ENCODE measurements around the gene PTPRT.

- TF ChIP-seq, protein P1, sequence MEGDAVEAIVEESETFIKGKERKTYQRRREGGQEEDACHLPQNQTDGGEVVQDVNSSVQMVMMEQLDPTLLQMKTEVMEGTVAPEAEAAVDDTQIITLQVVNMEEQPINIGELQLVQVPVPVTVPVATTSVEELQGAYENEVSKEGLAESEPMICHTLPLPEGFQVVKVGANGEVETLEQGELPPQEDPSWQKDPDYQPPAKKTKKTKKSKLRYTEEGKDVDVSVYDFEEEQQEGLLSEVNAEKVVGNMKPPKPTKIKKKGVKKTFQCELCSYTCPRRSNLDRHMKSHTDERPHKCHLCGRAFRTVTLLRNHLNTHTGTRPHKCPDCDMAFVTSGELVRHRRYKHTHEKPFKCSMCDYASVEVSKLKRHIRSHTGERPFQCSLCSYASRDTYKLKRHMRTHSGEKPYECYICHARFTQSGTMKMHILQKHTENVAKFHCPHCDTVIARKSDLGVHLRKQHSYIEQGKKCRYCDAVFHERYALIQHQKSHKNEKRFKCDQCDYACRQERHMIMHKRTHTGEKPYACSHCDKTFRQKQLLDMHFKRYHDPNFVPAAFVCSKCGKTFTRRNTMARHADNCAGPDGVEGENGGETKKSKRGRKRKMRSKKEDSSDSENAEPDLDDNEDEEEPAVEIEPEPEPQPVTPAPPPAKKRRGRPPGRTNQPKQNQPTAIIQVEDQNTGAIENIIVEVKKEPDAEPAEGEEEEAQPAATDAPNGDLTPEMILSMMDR (IDR thresholded peaks at IDR 0.05): no peak
- TF ChIP-seq, protein P2, sequence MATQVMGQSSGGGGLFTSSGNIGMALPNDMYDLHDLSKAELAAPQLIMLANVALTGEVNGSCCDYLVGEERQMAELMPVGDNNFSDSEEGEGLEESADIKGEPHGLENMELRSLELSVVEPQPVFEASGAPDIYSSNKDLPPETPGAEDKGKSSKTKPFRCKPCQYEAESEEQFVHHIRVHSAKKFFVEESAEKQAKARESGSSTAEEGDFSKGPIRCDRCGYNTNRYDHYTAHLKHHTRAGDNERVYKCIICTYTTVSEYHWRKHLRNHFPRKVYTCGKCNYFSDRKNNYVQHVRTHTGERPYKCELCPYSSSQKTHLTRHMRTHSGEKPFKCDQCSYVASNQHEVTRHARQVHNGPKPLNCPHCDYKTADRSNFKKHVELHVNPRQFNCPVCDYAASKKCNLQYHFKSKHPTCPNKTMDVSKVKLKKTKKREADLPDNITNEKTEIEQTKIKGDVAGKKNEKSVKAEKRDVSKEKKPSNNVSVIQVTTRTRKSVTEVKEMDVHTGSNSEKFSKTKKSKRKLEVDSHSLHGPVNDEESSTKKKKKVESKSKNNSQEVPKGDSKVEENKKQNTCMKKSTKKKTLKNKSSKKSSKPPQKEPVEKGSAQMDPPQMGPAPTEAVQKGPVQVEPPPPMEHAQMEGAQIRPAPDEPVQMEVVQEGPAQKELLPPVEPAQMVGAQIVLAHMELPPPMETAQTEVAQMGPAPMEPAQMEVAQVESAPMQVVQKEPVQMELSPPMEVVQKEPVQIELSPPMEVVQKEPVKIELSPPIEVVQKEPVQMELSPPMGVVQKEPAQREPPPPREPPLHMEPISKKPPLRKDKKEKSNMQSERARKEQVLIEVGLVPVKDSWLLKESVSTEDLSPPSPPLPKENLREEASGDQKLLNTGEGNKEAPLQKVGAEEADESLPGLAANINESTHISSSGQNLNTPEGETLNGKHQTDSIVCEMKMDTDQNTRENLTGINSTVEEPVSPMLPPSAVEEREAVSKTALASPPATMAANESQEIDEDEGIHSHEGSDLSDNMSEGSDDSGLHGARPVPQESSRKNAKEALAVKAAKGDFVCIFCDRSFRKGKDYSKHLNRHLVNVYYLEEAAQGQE (IDR thresholded peaks at IDR 0.05; ENCODE audit: insufficient read depth in 1 of 2, low read depth in 2 of 2, low read length in 1 of 2): no peak
- TF ChIP-seq SIN3A (IDR thresholded peaks at IDR 0.05; ENCODE audit: borderline replicate concordance, insufficient read depth, low read depth, low read length): no peak
- no peak for TF ChIP-seq POLR2AphosphoS5 (IDR thresholded peaks at IDR 0.05; ENCODE audit: low read depth, low read length)
Measured at GRCh38 chr20:42516692-42517091, 673.0 kb downstream of the PTPRT start.

Measured in Panc1 (cell line).